Body of pancreas (tissue), 4 donors: Measurements from ENCODE around the gene SSBP4.

Experiments
- POLR2A ChIP-seq, 3 donors: fragments of 450-650 bp; IDR thresholded peaks; one replicate each; pipeline ENCODE4 v1.6.1; 2016; ENCODE audit warnings: antibody characterized with exemption in 3 of 3, mild to moderate bottlenecking in 2 of 3
- TF ChIP-seq, protein P1 (sequence below), 7 experiments: fragments of 450-650 bp in 4 of 7; fragments of 200-600 bp in 3 of 7; sonication (generic) in 3 of 7; IDR thresholded peaks; one replicate each; pipeline ENCODE4 v1.5.1; 2016 to 2019; ENCODE audit warnings: antibody characterized with exemption in 7 of 7

DNA sequence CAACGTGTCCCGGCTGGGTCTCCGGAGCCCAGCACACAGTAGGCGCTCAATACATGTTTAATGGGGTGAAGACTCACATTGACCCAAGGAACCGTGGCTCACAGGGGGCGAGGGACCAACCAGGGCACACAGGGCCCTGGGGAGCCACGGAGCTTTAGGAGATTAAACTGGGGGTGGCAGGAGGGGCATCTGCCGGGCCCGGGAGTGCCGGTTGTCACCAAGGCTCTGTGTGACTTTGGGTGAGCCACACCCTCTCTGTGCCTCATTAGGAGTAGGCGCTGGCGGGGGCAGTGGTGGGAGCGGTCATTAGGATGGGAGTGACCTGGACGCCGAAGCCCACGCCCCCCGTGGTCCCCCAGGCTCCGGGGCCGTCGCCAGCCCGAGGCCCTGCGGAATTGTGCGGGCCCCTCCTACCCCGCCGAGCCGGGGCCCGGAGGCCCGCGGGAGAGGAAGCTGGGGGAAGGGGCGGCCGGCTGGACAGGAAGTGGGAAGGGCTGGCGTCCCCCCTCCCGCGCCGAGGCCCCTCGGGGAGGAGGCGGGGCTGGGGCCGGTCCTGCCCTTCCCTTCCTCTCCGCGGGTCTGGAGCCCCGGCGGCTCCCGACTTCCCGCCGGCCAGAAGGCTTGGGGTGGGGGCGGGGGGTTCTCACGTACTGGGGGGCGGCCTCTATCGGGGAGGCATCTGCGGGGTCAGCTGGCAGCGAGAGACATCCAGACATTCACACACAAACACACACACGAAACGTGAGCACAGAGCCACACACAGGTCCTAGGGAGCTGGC lies 1.8 kb upstream of the SSBP4 start:
- TF ChIP-seq POLR2A (IDR thresholded peaks at IDR 0.05), result peak in 1 of 3 donors; percentile 46
- TF ChIP-seq, protein P1, sequence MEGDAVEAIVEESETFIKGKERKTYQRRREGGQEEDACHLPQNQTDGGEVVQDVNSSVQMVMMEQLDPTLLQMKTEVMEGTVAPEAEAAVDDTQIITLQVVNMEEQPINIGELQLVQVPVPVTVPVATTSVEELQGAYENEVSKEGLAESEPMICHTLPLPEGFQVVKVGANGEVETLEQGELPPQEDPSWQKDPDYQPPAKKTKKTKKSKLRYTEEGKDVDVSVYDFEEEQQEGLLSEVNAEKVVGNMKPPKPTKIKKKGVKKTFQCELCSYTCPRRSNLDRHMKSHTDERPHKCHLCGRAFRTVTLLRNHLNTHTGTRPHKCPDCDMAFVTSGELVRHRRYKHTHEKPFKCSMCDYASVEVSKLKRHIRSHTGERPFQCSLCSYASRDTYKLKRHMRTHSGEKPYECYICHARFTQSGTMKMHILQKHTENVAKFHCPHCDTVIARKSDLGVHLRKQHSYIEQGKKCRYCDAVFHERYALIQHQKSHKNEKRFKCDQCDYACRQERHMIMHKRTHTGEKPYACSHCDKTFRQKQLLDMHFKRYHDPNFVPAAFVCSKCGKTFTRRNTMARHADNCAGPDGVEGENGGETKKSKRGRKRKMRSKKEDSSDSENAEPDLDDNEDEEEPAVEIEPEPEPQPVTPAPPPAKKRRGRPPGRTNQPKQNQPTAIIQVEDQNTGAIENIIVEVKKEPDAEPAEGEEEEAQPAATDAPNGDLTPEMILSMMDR (IDR thresholded peaks at IDR 0.05), result no peak
